ENCODE measurements around the gene ZC3H10.

Gene ZC3H10

GRCh38 chr12:56078931-56079722 is 38.9 kb upstream of the ZC3H10 start:
- peak overlapping the region; percentile 98 for H3K4me2 ChIP-seq (ENCODE audit: low read length)
- no peaks in the 10 kb centered on the region for H3K36me3 ChIP-seq (ENCODE audit: control insufficient read depth, insufficient read depth, low read length)
- H3K79me2 ChIP-seq: no peaks in the 10 kb centered on the region
- peak overlapping the region; percentile 95 for H2AFZ ChIP-seq
- TF ChIP-seq, protein P1, sequence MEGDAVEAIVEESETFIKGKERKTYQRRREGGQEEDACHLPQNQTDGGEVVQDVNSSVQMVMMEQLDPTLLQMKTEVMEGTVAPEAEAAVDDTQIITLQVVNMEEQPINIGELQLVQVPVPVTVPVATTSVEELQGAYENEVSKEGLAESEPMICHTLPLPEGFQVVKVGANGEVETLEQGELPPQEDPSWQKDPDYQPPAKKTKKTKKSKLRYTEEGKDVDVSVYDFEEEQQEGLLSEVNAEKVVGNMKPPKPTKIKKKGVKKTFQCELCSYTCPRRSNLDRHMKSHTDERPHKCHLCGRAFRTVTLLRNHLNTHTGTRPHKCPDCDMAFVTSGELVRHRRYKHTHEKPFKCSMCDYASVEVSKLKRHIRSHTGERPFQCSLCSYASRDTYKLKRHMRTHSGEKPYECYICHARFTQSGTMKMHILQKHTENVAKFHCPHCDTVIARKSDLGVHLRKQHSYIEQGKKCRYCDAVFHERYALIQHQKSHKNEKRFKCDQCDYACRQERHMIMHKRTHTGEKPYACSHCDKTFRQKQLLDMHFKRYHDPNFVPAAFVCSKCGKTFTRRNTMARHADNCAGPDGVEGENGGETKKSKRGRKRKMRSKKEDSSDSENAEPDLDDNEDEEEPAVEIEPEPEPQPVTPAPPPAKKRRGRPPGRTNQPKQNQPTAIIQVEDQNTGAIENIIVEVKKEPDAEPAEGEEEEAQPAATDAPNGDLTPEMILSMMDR (IDR thresholded peaks at IDR 0.05): peak; percentile 82
- peak overlapping the region; percentile 80 for H3K27ac ChIP-seq
- H3K9me3 ChIP-seq (ENCODE audit: control insufficient read depth, low read length): no peaks in the 10 kb centered on the region
- H3K4me3 ChIP-seq (ENCODE audit: low read depth, low read length): peak overlapping the region; percentile 75
- H3K27me3 ChIP-seq (ENCODE audit: control insufficient read depth, insufficient read depth, low read length): no peaks in the 10 kb centered on the region
- H3K9ac ChIP-seq: no peak overlapping the region
- peaks cover 3% of the 10 kb centered on the region for H3K4me1 ChIP-seq

DNA sequence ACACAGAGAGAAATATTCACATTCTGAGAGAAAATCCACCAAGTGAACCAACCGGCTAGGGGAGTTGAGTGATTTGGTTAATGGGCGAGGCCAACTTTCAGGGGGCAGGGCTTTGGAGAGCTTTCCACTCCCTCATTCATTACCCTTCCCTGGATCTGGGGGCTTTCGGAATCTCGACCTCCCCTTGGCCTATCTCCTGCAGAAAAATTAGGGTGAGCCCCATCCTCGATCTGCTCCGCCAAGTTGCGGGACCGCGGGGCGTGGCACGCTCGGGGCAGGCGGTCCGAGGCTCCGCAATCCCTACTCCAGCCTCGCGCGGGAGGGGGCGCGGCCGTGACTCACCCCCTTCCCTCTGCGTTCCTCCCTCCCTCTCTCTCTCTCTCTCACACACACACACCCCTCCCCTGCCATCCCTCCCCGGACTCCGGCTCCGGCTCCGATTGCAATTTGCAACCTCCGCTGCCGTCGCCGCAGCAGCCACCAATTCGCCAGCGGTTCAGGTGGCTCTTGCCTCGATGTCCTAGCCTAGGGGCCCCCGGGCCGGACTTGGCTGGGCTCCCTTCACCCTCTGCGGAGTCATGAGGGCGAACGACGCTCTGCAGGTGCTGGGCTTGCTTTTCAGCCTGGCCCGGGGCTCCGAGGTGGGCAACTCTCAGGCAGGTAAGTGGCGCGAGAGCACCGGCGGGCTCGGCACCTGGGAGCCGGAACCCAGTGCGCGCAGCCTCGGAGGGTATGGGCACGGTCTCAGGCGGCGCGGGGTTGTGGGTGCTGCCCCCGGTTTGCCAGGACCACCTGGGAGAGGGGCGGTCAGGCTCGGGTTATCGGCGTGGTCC is 38.1 kb upstream of the ZC3H10 start, which contains the start of gene ERBB3:
Gene ERBB3, plus strand, starts transcription at position 443 of the 833 bp plus-strand sequence. Its CDS starts 136 bp downstream, at position 579.
- H3K4me1 ChIP-seq: peaks cover 3% of the 10 kb centered on the region
- H3K36me3 ChIP-seq (ENCODE audit: control insufficient read depth, insufficient read depth, low read length): no peaks in the 10 kb centered on the region
- H3K27ac ChIP-seq: peak within 1 kb of the TSS; percentile 80
- H3K9ac ChIP-seq: no peak within 1 kb of the TSS
- peak within 1 kb of the TSS; percentile 95 for H2AFZ ChIP-seq
- TF ChIP-seq, protein P1 (IDR thresholded peaks at IDR 0.05): no peak
- no peaks in the 10 kb centered on the region for H3K79me2 ChIP-seq
- no peaks in the 10 kb centered on the region for H3K9me3 ChIP-seq (ENCODE audit: control insufficient read depth, low read length)
- no peaks in the 10 kb centered on the region for H3K27me3 ChIP-seq (ENCODE audit: control insufficient read depth, insufficient read depth, low read length)
- peak within 1 kb of the TSS; percentile 98 for H3K4me2 ChIP-seq (ENCODE audit: low read length)
- peak within 1 kb of the TSS; percentile 75 for H3K4me3 ChIP-seq (ENCODE audit: low read depth, low read length)

- H2AFZ ChIP-seq: peak overlapping the region; percentile 95
- no peaks in the 10 kb centered on the region for H3K9me3 ChIP-seq (ENCODE audit: control insufficient read depth, low read length)
- no peaks in the 10 kb centered on the region for H3K27me3 ChIP-seq (ENCODE audit: control insufficient read depth, insufficient read depth, low read length)
- peak overlapping the region; percentile 98 for H3K4me2 ChIP-seq (ENCODE audit: low read length)
- no peaks in the 10 kb centered on the region for H3K36me3 ChIP-seq (ENCODE audit: control insufficient read depth, insufficient read depth, low read length)
- H3K4me3 ChIP-seq (ENCODE audit: low read depth, low read length): peak overlapping the region; percentile 75
- H3K4me1 ChIP-seq: peaks cover 3% of the 10 kb centered on the region
- TF ChIP-seq, protein P1 (IDR thresholded peaks at IDR 0.05): no peak
- H3K9ac ChIP-seq: no peak overlapping the region
- no peaks in the 10 kb centered on the region for H3K79me2 ChIP-seq
- H3K27ac ChIP-seq: peak overlapping the region; percentile 80
Observed at GRCh38 chr12:56080556-56081138, 37.4 kb upstream of the ZC3H10 start.

DNA sequence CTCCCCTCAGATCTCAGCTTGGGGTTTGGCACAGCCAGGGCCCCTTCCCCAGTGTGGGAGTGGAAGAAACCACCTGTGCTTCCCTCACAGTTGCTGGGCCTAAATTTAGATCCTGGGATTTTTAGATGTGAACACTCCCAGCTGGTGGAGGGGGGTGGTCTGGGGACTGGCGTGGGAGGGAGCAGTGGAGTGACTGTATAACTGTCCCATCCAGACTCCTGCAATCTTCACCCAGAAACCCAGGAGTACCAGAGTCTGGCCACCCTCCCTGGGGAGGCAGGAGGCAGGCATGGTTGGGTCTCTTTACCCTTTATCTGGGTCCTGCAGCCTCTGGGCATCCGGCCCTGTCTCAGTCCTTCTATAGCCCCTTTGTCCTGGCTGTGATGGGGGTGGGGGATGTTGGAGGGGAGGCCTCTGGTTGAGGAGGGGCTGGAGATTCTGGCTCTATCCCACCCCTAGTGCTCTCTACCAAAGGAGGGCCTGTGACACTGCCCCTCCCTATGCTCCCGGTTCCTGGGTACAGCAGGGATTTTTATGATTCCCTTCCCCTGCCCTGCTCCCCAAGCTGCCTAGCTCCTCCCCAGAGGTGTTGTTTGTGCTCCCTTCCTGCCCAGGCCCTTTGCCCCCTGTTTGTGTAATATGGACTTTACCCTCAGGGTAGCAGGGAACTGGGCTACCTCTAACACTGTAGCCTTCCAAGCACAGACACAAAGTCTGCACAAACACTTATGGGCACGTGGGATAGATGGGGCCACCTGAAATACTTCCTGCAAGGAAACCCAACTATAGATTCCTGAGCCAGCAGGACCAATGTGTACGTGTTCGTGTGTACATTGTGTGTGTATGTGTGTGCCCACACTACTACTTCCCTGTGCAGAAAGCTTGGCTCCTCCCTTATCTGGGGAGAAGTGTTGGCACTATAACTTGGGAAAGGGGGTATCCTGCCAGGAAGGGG is 36.4 kb upstream of the ZC3H10 start:
- no peak overlapping the region for H2AFZ ChIP-seq
- H3K79me2 ChIP-seq: no peaks in the 10 kb centered on the region
- peaks cover 8% of the 10 kb centered on the region for H3K4me1 ChIP-seq
- H3K4me2 ChIP-seq (ENCODE audit: low read length): peak overlapping the region; percentile 98
- H3K27ac ChIP-seq: no peak overlapping the region
- TF ChIP-seq, protein P1 (IDR thresholded peaks at IDR 0.05): no peak
- H3K27me3 ChIP-seq (ENCODE audit: control insufficient read depth, insufficient read depth, low read length): no peaks in the 10 kb centered on the region
- H3K9ac ChIP-seq: no peak overlapping the region
- no peaks in the 10 kb centered on the region for H3K36me3 ChIP-seq (ENCODE audit: control insufficient read depth, insufficient read depth, low read length)
- H3K9me3 ChIP-seq (ENCODE audit: control insufficient read depth, low read length): no peaks in the 10 kb centered on the region
- peak overlapping the region; percentile 75 for H3K4me3 ChIP-seq (ENCODE audit: low read depth, low read length)
